Natural killer cell (primary cell): ENCODE measurements around the gene RPL10A. TPM values are rescaled to one million over a fixed set of nuclear protein-coding genes. Genes with fewer than 3 reads are reported as not detected.

Experiments used
- ATAC-seq, 3 donors: fragments of 150-1000 bp in 2 of 3; fragments of 200-7000 bp in 1 of 3; cut with Tn5 transposase; 1 replicate in 1 of 3; 2 replicates in 2 of 3; pipeline ENCODE4 v1.10.0; 2021; ENCODE audit warnings: mild to moderate bottlenecking in 2 of 3, moderate library complexity in 2 of 3
- DNase-seq, 2 donors: peaks; one replicate each; pipeline versions ENCODE4 v3.0.0 to v3.0.0-alpha.2; 2013 to 2021; ENCODE audit warnings: mixed read lengths in 1 of 2
- H3K27ac ChIP-seq: one replicate; pipeline ENCODE4 v1.5.1; 2013; ENCODE audit warnings: mild to moderate bottlenecking, low read length
- H3K27me3 ChIP-seq: one replicate; pipeline ENCODE4 v1.6.1; 2013; ENCODE audit warnings: low read length; ENCODE audit not compliant: control insufficient read depth, insufficient read depth
- H3K36me3 ChIP-seq: one replicate; pipeline ENCODE4 v1.6.1; 2013; ENCODE audit warnings: low read length; ENCODE audit not compliant: control insufficient read depth, insufficient read depth
- H3K4me1 ChIP-seq: one replicate; pipeline ENCODE4 v1.6.1; 2013; ENCODE audit warnings: low read length; ENCODE audit not compliant: control insufficient read depth, insufficient read depth
- H3K4me3 ChIP-seq: one replicate; pipeline ENCODE4 v1.5.1; 2013; ENCODE audit warnings: low read length
- H3K9me3 ChIP-seq: one replicate; pipeline ENCODE4 v1.6.1; 2013; ENCODE audit warnings: low read length; ENCODE audit not compliant: control insufficient read depth, insufficient read depth
- H3K27ac Mint-ChIP-seq, 2 donors: one replicate each; pipeline ENCODE4 v1.8.0; 2022; ENCODE audit warnings: mild to moderate bottlenecking in 2 of 2, mixed read lengths in 2 of 2, moderate library complexity in 1 of 2
- H3K27me3 Mint-ChIP-seq, 2 donors: one replicate each; pipeline ENCODE4 v1.8.0; 2022; ENCODE audit warnings: low read depth in 2 of 2, mixed read lengths in 2 of 2
- H3K36me3 Mint-ChIP-seq: one replicate; pipeline ENCODE4 v1.8.0; 2022; ENCODE audit warnings: mixed read lengths
- H3K4me1 Mint-ChIP-seq, 2 donors: one replicate each; pipeline ENCODE4 v1.8.0; 2022; ENCODE audit warnings: mixed read lengths in 2 of 2
- H3K4me3 Mint-ChIP-seq: one replicate; pipeline ENCODE4 v1.8.0; 2022; ENCODE audit warnings: mild to moderate bottlenecking, moderate library complexity, mixed read lengths
- H3K9me3 Mint-ChIP-seq, 2 donors: one replicate each; pipeline ENCODE4 v1.8.0; 2022; ENCODE audit warnings: mixed read lengths in 2 of 2
- CTCF ChIP-seq: fragments of 200-600 bp; IDR thresholded peaks from one replicate; pipeline ENCODE4 v1.8.0; 2022; ENCODE audit warnings: antibody characterized with exemption
- WGBS: methylation state at CpG from one replicate; pipeline ENCODE4 v1.1.7; 2013; ENCODE audit warnings: missing lambda C conversion rate; ENCODE audit not compliant: insufficient coverage; 5-methylcytosine and 5-hydroxymethylcytosine counted together
- intact Hi-C: fragments of 100-400 bp; cut with micrococcal nuclease; formaldehyde crosslinking; loops from one replicate; pipeline ENCODE4 v1.14.2; 2022
- total RNA-seq, 4 donors: library from RNA; stranded (reverse); fragments of 120-200 nt in 1 of 4; gene quantifications; one replicate each; pipeline versions ENCODE4 v1.2.3 to v1.2.4, GENCODE V29; 2013 to 2022

RPL10A gene
- total RNA-seq, 3 donors from 2014 or later (not counting 1 experiment from before 2014, with no cell fraction given): 723 to 943 (median 942) TPM

GRCh38 chr6:35474131-35474941 is 6.1 kb downstream of the RPL10A start:
- Histone ChIP-seq H3K36me3 (peaks cover 40% of the 10 kb centered on the region), H3K27me3 (no peaks in the 10 kb centered on the region), H3K9me3 (no peaks in the 10 kb centered on the region), H3K27ac (no peak overlapping the region), H3K4me3 (no peak overlapping the region), H3K4me1 (peaks cover 18% of the 10 kb centered on the region)
- intact Hi-C loops: no loop called here
- DNase-seq (no peak), ATAC-seq (no peak)
- H3K9me3 Mint-ChIP-seq: no peaks in the 10 kb centered on the region
- peak overlapping the region in 1 of 2 donors; percentile 20 for H3K27ac Mint-ChIP-seq
- peaks cover 17 to 18% of the 10 kb centered on the region in 2 donors for H3K4me1 Mint-ChIP-seq
- H3K4me3 Mint-ChIP-seq: no peak overlapping the region
- H3K27me3 Mint-ChIP-seq: no peaks in the 10 kb centered on the region
- TF ChIP-seq CTCF: no peak
- 91% methylated on average over 9 of the region's 14 CpGs for WGBS
- H3K36me3 Mint-ChIP-seq: no peaks in the 10 kb centered on the region

GRCh38 chr6:35474942-35475570 is 6.9 kb downstream of the RPL10A start:
- DNase-seq: peak in 1 of 2 donors; percentile 3
- intact Hi-C loops: no loop called here
- Histone ChIP-seq H3K27me3 (no peaks in the 10 kb centered on the region), H3K9me3 (no peaks in the 10 kb centered on the region), H3K27ac (no peak overlapping the region), H3K36me3 (peaks cover 33% of the 10 kb centered on the region), H3K4me3 (no peak overlapping the region), H3K4me1 (peaks cover 10% of the 10 kb centered on the region)
- H3K27ac Mint-ChIP-seq: peak overlapping the region in 1 of 2 donors; percentile 20
- H3K36me3 Mint-ChIP-seq: no peaks in the 10 kb centered on the region
- peaks cover 10% of the 10 kb centered on the region in 2 donors for H3K4me1 Mint-ChIP-seq
- ATAC-seq: no peak
- TF ChIP-seq CTCF: no peak
- 96% methylated on average over 20 of the region's 20 CpGs for WGBS
- no peaks in the 10 kb centered on the region for H3K27me3 Mint-ChIP-seq
- no peak overlapping the region for H3K4me3 Mint-ChIP-seq
- H3K9me3 Mint-ChIP-seq: no peaks in the 10 kb centered on the region

GRCh38 chr6:35475573-35475972 is 7.4 kb downstream of the RPL10A start:
- Mint-ChIP-seq H3K36me3 (no peaks in the 10 kb centered on the region), H3K4me1 (peaks cover 4 to 5% of the 10 kb centered on the region in 2 donors), H3K9me3 (no peaks in the 10 kb centered on the region), H3K27me3 (no peaks in the 10 kb centered on the region), H3K27ac (no peak overlapping the region), H3K4me3 (no peak overlapping the region)
- H3K27ac ChIP-seq: no peak overlapping the region
- H3K4me3 ChIP-seq: no peak overlapping the region
- no peak for ATAC-seq
- WGBS: 96% methylated on average over 4 of the region's 4 CpGs
- peaks cover 29% of the 10 kb centered on the region for H3K36me3 ChIP-seq
- peaks cover 7% of the 10 kb centered on the region for H3K4me1 ChIP-seq
- H3K27me3 ChIP-seq: no peaks in the 10 kb centered on the region
- intact Hi-C loops: no loop called here
- H3K9me3 ChIP-seq: no peaks in the 10 kb centered on the region
- peak in 1 of 2 donors; percentile 5 for DNase-seq
- TF ChIP-seq CTCF: no peak
